Measurements from ENCODE around the gene GPR157.

Gene GPR157

GRCh38 chr1:9115351-9116205 is 13.3 kb downstream of the GPR157 start:
- peak; percentile 9 for DNase-seq

- no peak for DNase-seq
Measured at GRCh38 chr1:9112961-9113880, 15.7 kb downstream of the GPR157 start.

GRCh38 chr1:9111957-9112356 is 16.9 kb downstream of the GPR157 start:
- no peak for DNase-seq

GRCh38 chr1:9111357-9111691 is 17.6 kb downstream of the GPR157 start:
- no peak for DNase-seq

- peak; percentile 83 for DNase-seq
Measured at GRCh38 chr1:9110669-9111356, 18.1 kb downstream of the GPR157 start.

GRCh38 chr1:9108056-9108665 is 20.7 kb downstream of the GPR157 start:
- no peak for DNase-seq

- DNase-seq = no peak
Measured at GRCh38 chr1:9107136-9107535, 21.8 kb downstream of the GPR157 start.

- DNase-seq = no peak
Measured at GRCh38 chr1:9106286-9106685, 22.6 kb downstream of the GPR157 start.

- no peak for DNase-seq
Measured at GRCh38 chr1:9105336-9105867, 23.5 kb downstream of the GPR157 start.

GRCh38 chr1:9101510-9102146 is 27.3 kb downstream of the GPR157 start:
- DNase-seq = peak; percentile 69

GRCh38 chr1:9100471-9101043 is 28.3 kb downstream of the GPR157 start:
- DNase-seq = peak; percentile 21

- DNase-seq = no peak
Measured at GRCh38 chr1:9099555-9099954, 29.3 kb downstream of the GPR157 start.

GRCh38 chr1:9097947-9098705 is 30.8 kb downstream of the GPR157 start:
- no peak for DNase-seq

- no peak for DNase-seq
Measured at GRCh38 chr1:9095818-9096217, 33.1 kb downstream of the GPR157 start.

GRCh38 chr1:9093996-9094595 is 34.8 kb downstream of the GPR157 start:
- peak; percentile 75 for DNase-seq

GRCh38 chr1:9093581-9093980 is 35.3 kb downstream of the GPR157 start:
- peak; percentile 75 for DNase-seq

- DNase-seq = peak; percentile 48
Measured at GRCh38 chr1:9093091-9093490, 35.8 kb downstream of the GPR157 start.

GRCh38 chr1:9088807-9089206 is 40.1 kb downstream of the GPR157 start:
- DNase-seq = no peak

GRCh38 chr1:9087411-9088125 is 41.3 kb downstream of the GPR157 start:
- DNase-seq = no peak

GRCh38 chr1:9086796-9087195 is 42.1 kb downstream of the GPR157 start:
- no peak for DNase-seq

All from MV-4-11 (cell line).